Measurements from ENCODE around the gene IHH.

GRCh38 chr2:219094171-219094570 lies 33.5 kb upstream of the IHH start:
- TF ChIP-seq ZNF274 (IDR thresholded peaks at IDR 0.05; ENCODE audit: low read depth, low read length) (no peak), YY1 (IDR thresholded peaks at IDR 0.05; ENCODE audit: insufficient read depth, insufficient read length) (no peak)
